HEK293T (cell line): Measurements from ENCODE around the gene CAMKMT.

Source experiments
- BHLHE40 ChIP-seq: fragments of 450-650 bp; IDR thresholded peaks from 2 replicates; pipeline ENCODE4 v1.6.1; 2016; ENCODE audit warnings: mild to moderate bottlenecking, moderate library complexity, borderline replicate concordance
- CTBP1 ChIP-seq: fragments of 450-650 bp; IDR thresholded peaks from 2 replicates; pipeline ENCODE4 v1.6.1; 2016; ENCODE audit warnings: borderline replicate concordance
- FOXA1 ChIP-seq: fragments of 450-650 bp; IDR thresholded peaks from 2 replicates; pipeline ENCODE4 v1.6.1; 2016; ENCODE audit warnings: mild to moderate bottlenecking
- FOXK2 ChIP-seq: fragments of 450-650 bp; IDR thresholded peaks from 2 replicates; pipeline ENCODE4 v1.6.1; 2016; ENCODE audit warnings: mild to moderate bottlenecking
- FOXM1 ChIP-seq: fragments of 450-650 bp; IDR thresholded peaks from 2 replicates; pipeline ENCODE4 v1.6.1; 2017; ENCODE audit warnings: mild to moderate bottlenecking, borderline replicate concordance
- HDGF ChIP-seq: fragments of 450-650 bp; IDR thresholded peaks from 2 replicates; pipeline ENCODE4 v1.6.1; 2017; ENCODE audit warnings: antibody characterized with exemption, borderline replicate concordance
- PKNOX1 ChIP-seq: fragments of 450-650 bp; IDR thresholded peaks from 2 replicates; pipeline ENCODE4 v1.6.1; 2016
- SP1 ChIP-seq: fragments of 450-650 bp; IDR thresholded peaks from 2 replicates; pipeline ENCODE4 v1.6.1; 2017
- SUZ12 ChIP-seq: fragments of 450-650 bp; IDR thresholded peaks from 2 replicates; pipeline ENCODE4 v1.6.1; 2016; ENCODE audit warnings: mild to moderate bottlenecking
- TARDBP ChIP-seq: fragments of 450-650 bp; IDR thresholded peaks from 2 replicates; pipeline ENCODE4 v1.6.1; 2016
- ZNF384 ChIP-seq: fragments of 450-650 bp; IDR thresholded peaks from 2 replicates; pipeline ENCODE4 v1.6.1; 2016

DNA sequence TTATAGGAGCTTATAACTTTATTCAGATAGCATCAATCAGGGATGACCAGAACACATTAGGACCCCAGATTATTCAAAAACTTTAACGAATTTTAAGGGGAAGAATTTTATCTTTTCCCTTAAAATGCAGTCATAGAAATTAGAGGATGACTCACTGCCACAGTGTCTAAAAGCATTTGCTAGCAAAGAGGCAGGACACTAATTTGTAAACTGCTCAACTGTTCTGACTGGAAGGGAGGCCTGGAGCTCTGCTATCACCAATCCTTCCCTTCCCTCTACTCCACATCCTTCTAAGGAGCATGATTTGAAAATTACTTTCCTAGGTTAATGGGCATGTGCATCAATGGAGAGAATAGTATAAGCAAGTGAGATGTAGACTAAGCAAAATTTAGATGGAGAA is 40.9 kb upstream of the CAMKMT start:
- no peak for TF ChIP-seq SP1
- no peak for TF ChIP-seq PKNOX1
- no peak for TF ChIP-seq FOXA1
- TF ChIP-seq TARDBP: no peak
- no peak for TF ChIP-seq BHLHE40
- TF ChIP-seq HDGF: no peak
- no peak for TF ChIP-seq FOXM1
- no peak for TF ChIP-seq CTBP1
- TF ChIP-seq ZNF384: no peak
- TF ChIP-seq SUZ12: no peak
- TF ChIP-seq FOXK2: no peak
